ENCODE data around the gene SLC34A1.
A peak's percentile ranks its signal among the peaks of the same experiment; 100 is the strongest.

The SLC34A1 gene

DNA sequence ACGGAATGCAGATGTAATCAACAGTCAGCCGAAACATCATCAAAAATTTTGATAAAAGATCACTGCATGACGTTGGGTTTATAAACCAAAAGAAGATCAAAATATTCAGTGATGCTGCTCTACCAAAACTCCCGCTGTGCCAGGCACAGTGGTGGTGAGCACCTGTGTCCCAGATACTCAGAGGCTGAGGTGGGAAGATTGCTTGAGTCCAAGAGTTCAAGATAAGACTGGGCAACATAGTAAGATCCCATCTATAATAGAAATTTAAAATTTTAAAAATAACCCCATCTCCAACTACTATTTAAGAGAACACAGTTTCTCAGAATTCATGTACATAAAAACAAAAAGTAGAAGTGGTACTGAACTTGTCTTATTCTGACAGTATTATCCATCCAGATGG lies 36.5 kb upstream of the SLC34A1 start:
- Histone ChIP-seq H3K4me3 (ENCODE audit: low read depth, low read length) (no peak overlapping the region), H3K27ac (no peak overlapping the region), H3K36me3 (no peaks in the 10 kb centered on the region; the same call in 1 of the 2 replicates), H3K27me3 (ENCODE audit: insufficient read depth, low read depth, severe bottlenecking) (no peaks in the 10 kb centered on the region), H3K9me3 (ENCODE audit: severe bottlenecking) (no peaks in the 10 kb centered on the region)
- TF ChIP-seq, protein P1, sequence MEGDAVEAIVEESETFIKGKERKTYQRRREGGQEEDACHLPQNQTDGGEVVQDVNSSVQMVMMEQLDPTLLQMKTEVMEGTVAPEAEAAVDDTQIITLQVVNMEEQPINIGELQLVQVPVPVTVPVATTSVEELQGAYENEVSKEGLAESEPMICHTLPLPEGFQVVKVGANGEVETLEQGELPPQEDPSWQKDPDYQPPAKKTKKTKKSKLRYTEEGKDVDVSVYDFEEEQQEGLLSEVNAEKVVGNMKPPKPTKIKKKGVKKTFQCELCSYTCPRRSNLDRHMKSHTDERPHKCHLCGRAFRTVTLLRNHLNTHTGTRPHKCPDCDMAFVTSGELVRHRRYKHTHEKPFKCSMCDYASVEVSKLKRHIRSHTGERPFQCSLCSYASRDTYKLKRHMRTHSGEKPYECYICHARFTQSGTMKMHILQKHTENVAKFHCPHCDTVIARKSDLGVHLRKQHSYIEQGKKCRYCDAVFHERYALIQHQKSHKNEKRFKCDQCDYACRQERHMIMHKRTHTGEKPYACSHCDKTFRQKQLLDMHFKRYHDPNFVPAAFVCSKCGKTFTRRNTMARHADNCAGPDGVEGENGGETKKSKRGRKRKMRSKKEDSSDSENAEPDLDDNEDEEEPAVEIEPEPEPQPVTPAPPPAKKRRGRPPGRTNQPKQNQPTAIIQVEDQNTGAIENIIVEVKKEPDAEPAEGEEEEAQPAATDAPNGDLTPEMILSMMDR (IDR thresholded peaks at IDR 0.05; ENCODE audit: low read depth, low read length), result no peak
- DNase-seq, result no peak

DNA sequence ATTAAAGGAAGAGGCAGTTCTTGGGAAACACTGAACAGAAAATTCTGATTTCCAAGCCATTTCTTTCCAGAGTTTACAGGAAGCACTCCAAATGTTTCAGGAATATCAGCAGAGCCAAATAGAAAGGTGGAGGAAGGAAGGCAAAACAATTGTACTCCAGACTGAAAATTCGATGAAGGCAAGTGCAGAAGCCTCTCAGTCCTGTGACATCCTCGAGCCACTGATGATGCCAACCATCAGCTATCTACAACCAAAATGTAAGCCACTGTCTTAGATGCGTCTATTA lies 34.9 kb upstream of the SLC34A1 start:
- no peaks in the 10 kb centered on the region; the same call in 1 of the 2 replicates for H3K36me3 ChIP-seq
- no peak overlapping the region for H3K27ac ChIP-seq
- TF ChIP-seq, protein P1 (IDR thresholded peaks at IDR 0.05; ENCODE audit: low read depth, low read length), result no peak
- H3K27me3 ChIP-seq (ENCODE audit: insufficient read depth, low read depth, severe bottlenecking), result no peaks in the 10 kb centered on the region
- H3K4me3 ChIP-seq (ENCODE audit: low read depth, low read length), result no peak overlapping the region
- DNase-seq, result no peak
- H3K9me3 ChIP-seq (ENCODE audit: severe bottlenecking), result no peaks in the 10 kb centered on the region

DNA sequence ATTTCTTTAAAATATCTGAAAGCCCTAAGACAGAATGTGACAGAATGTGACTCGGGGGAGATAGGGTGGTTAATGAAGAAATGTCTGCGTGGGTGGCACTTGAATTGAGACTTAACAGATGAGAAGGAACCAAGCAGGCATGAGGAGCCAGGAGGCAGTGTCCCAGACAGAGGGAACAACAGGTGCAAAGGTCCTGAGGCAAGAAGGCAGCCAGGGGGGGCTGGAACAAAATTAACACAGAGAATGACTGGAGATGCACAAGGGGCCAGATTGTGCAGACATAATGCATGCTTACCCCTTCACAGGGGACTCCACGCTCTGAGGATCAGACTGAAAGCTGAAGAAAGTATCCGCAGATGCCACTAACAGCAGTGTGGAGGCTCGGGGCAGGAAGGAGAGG lies 34.5 kb upstream of the SLC34A1 start:
- TF ChIP-seq, protein P1 (IDR thresholded peaks at IDR 0.05; ENCODE audit: low read depth, low read length), result no peak
- Histone ChIP-seq H3K9me3 (ENCODE audit: severe bottlenecking) (no peaks in the 10 kb centered on the region), H3K27me3 (ENCODE audit: insufficient read depth, low read depth, severe bottlenecking) (no peaks in the 10 kb centered on the region), H3K4me3 (ENCODE audit: low read depth, low read length) (no peak overlapping the region), H3K27ac (no peak overlapping the region), H3K36me3 (no peaks in the 10 kb centered on the region; the same call in 1 of the 2 replicates)
- DNase-seq, result no peak

DNA sequence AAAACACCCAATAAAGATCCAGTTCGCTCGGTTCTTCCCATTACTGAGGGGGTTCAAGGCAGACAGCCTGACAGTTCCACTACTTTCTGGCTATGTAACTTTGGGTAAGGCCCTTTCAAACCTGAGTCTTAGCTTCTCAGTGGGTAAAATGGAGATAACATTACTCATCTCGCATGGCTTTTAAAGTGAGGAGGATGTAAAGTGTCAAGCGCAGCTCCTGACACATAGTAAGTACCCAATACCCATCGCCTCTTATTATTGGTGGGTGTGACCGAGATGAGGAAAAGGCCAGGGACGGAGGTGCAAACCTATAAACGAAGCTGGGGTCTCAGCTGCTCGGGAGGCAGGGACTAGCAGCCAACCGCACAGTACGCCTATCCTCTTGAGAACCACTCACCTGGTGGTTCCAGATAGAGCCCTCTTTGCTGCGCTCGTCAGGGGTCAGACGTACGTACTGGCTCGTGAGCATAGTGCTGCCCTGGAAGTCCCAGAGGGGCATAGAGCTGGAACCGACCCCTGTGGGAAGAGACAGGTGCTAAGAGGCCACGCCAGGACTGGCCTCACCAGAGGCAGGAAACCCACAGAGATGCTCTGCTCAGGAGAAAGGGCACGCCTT lies 33.4 kb upstream of the SLC34A1 start:
- DNase-seq, result no peak
- H3K36me3 ChIP-seq, result no peaks in the 10 kb centered on the region; the same call in 1 of the 2 replicates
- TF ChIP-seq, protein P1 (IDR thresholded peaks at IDR 0.05; ENCODE audit: low read depth, low read length), result no peak
- H3K27ac ChIP-seq, result peak overlapping the region; percentile 86
- H3K9me3 ChIP-seq (ENCODE audit: severe bottlenecking), result no peaks in the 10 kb centered on the region
- no peaks in the 10 kb centered on the region for H3K27me3 ChIP-seq (ENCODE audit: insufficient read depth, low read depth, severe bottlenecking)
- H3K4me3 ChIP-seq (ENCODE audit: low read depth, low read length), result peak overlapping the region; percentile 93

DNA sequence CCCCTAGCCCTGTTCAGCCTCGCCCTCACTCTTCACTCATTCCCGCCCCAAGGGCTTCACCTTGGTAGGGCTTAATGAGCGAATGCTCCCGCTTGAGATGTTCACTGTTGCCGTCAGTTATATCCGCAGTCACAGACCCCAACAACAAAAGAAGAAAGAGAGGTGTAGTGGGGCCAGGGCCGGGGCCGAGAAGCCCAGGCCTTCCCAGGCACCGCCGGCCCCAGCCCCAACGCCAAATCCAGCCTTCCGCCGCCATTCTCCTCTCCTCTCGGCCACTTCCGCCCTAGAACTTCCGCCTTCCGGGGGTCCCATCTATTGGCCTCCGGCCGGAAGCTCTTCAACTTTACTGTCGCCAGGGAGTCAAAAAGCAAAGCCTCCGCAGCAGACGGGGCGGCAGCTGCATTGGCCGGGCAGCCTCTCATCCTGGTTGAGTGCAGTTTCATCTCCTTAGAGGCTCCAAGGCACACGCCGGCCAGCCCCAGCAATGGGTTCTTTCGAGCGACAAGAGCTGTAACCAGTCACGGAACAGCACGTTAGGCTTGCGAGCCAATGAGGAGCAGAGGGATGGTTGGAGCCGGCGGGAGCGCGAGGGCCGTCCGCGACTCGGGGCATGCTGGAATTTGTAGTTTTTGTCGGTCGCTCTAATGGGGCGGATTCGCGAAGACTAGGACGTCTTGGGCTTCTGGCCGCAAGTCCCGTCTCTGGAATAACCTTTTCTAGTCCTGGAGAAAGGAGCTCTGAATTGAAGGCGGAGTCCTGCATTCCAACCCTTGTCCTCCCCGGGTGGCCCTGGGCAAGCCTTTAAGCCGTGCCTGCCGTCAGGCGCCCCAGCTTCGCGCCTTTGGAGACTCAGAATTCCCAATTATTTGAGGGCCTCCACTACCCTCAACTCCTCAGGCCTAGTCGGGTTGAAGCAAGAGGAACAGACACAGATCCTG lies 32.6 kb upstream of the SLC34A1 start, which contains the start of gene LMAN2:
Gene LMAN2, minus strand, starts transcription at position 277 of the 938 bp plus-strand sequence. Its CDS starts 21 bp downstream, at position 256.
- H3K36me3 ChIP-seq, result no peaks in the 10 kb centered on the region; the same call in 1 of the 2 replicates
- H3K27ac ChIP-seq, result peak within 1 kb of the TSS; percentile 86
- H3K4me3 ChIP-seq (ENCODE audit: low read depth, low read length), result peak within 1 kb of the TSS; percentile 93
- TF ChIP-seq, protein P1 (IDR thresholded peaks at IDR 0.05; ENCODE audit: low read depth, low read length), result no peak
- H3K9me3 ChIP-seq (ENCODE audit: severe bottlenecking), result no peaks in the 10 kb centered on the region
- DNase-seq, result peak; percentile 84
- H3K27me3 ChIP-seq (ENCODE audit: insufficient read depth, low read depth, severe bottlenecking), result no peaks in the 10 kb centered on the region
